H9 (cell line): ENCODE measurements around the gene CEP164. TPM values are rescaled to one million over a fixed set of nuclear protein-coding genes. Genes with fewer than 3 reads are reported as not detected.
"Not testable (repeated sequence)": the region's sequence is repeated elsewhere in the genome, so short reads cannot be mapped to it uniquely, and the experiment has no call there.

Source experiments
- DNase-seq: peaks from one replicate; pipeline ENCODE4 v3.0.0-alpha.2; 2017
- H2AFZ ChIP-seq: one replicate; pipeline ENCODE4 v1.6.1; 2013; ENCODE audit warnings: mild to moderate bottlenecking, low read length, control low read depth, moderate library complexity
- H2AK5ac ChIP-seq: 2 replicates; pipeline ENCODE4 v1.6.1; 2013; ENCODE audit warnings: low read length, control low read depth, mixed read lengths; ENCODE audit not compliant: insufficient read length
- H2BK120ac ChIP-seq: one replicate; pipeline ENCODE4 v1.6.1; 2013; ENCODE audit warnings: low read depth, mild to moderate bottlenecking, low read length, control low read depth, inconsistent platforms; ENCODE audit not compliant: poor library complexity, severe bottlenecking
- H2BK12ac ChIP-seq: 2 replicates; pipeline ENCODE4 v1.6.1; 2013; ENCODE audit warnings: low read length, control low read depth, mixed read lengths, low read depth; ENCODE audit not compliant: insufficient read length
- H2BK15ac ChIP-seq: 2 replicates; pipeline ENCODE4 v1.6.1; 2013; ENCODE audit warnings: low read depth, low read length, control low read depth
- H2BK20ac ChIP-seq: one replicate; pipeline ENCODE4 v1.6.1; 2013; ENCODE audit warnings: low read depth, mild to moderate bottlenecking, low read length, control low read depth, inconsistent platforms; ENCODE audit not compliant: poor library complexity, severe bottlenecking
- H2BK5ac ChIP-seq: 2 replicates; pipeline ENCODE4 v1.6.1; 2013; ENCODE audit warnings: low read length, control low read depth, mixed read lengths; ENCODE audit not compliant: insufficient read length
- H3K14ac ChIP-seq: 2 replicates; pipeline ENCODE4 v1.6.1; 2013; ENCODE audit warnings: low read length, control low read depth; ENCODE audit not compliant: insufficient read depth
- H3K18ac ChIP-seq: 2 replicates; pipeline ENCODE4 v1.6.1; 2013; ENCODE audit warnings: low read depth, mild to moderate bottlenecking, mixed read lengths, low read length, control low read depth; ENCODE audit not compliant: insufficient read length
- H3K23ac ChIP-seq: 2 replicates; pipeline ENCODE4 v1.6.1; 2013; ENCODE audit warnings: low read length, control low read depth, mixed read lengths, low read depth; ENCODE audit not compliant: insufficient read length
- H3K23me2 ChIP-seq: 2 replicates; pipeline ENCODE4 v1.6.1; 2013; ENCODE audit warnings: low read depth, mild to moderate bottlenecking, mixed read lengths, low read length, control low read depth; ENCODE audit not compliant: insufficient read length, poor library complexity, severe bottlenecking
- H3K27ac ChIP-seq: 2 replicates; pipeline ENCODE4 v1.5.1; 2013; ENCODE audit warnings: low read length, control low read depth, mixed read lengths, low read depth; ENCODE audit not compliant: insufficient read length
- H3K27me3 ChIP-seq: 2 replicates; pipeline ENCODE4 v1.6.1; 2013; ENCODE audit warnings: low read length, control low read depth, inconsistent platforms; ENCODE audit not compliant: insufficient read depth
- H3K4ac ChIP-seq: 2 replicates; pipeline ENCODE4 v1.6.1; 2013; ENCODE audit warnings: low read depth, mild to moderate bottlenecking, control low read depth, inconsistent platforms, low read length, moderate library complexity
- H3K4me1 ChIP-seq: 2 replicates; pipeline ENCODE4 v1.6.1; 2013; ENCODE audit warnings: low read length, control low read depth, inconsistent platforms; ENCODE audit not compliant: insufficient read depth
- H3K4me2 ChIP-seq: 2 replicates; pipeline ENCODE4 v1.6.1; 2013; ENCODE audit warnings: low read length, control low read depth, mixed read lengths; ENCODE audit not compliant: insufficient read length, insufficient read depth
- H3K56ac ChIP-seq: 2 replicates; pipeline ENCODE4 v1.6.1; 2013; ENCODE audit warnings: low read depth, mild to moderate bottlenecking, mixed read lengths, low read length, control low read depth; ENCODE audit not compliant: insufficient read length
- H3K79me1 ChIP-seq: 2 replicates; pipeline ENCODE4 v1.6.1; 2013; ENCODE audit warnings: low read depth, mild to moderate bottlenecking, moderate library complexity, low read length, control low read depth, inconsistent platforms; ENCODE audit not compliant: insufficient read depth, poor library complexity, severe bottlenecking
- H3K79me2 ChIP-seq: 2 replicates; pipeline ENCODE4 v1.6.1; 2013; ENCODE audit warnings: low read length, control low read depth, inconsistent platforms; ENCODE audit not compliant: insufficient read depth
- H3K9ac ChIP-seq: 2 replicates; pipeline ENCODE4 v1.6.1; 2013; ENCODE audit warnings: low read length, control low read depth, mixed read lengths; ENCODE audit not compliant: insufficient read length; ENCODE audit errors: extremely low read depth
- H3K9me3 ChIP-seq: one replicate; pipeline ENCODE4 v1.6.1; 2013; ENCODE audit warnings: low read depth, low read length, inconsistent platforms; ENCODE audit not compliant: control insufficient read depth
- H3T11ph ChIP-seq: one replicate; pipeline ENCODE4 v1.6.1; 2013; ENCODE audit warnings: mild to moderate bottlenecking, low read length, control low read depth, inconsistent platforms
- H4K20me1 ChIP-seq: one replicate; pipeline ENCODE4 v1.6.1; 2013; ENCODE audit not compliant: control insufficient read depth, insufficient read length, insufficient read depth
- H4K5ac ChIP-seq: 2 replicates; pipeline ENCODE4 v1.6.1; 2013; ENCODE audit warnings: low read depth, mild to moderate bottlenecking, mixed read lengths, low read length, control low read depth; ENCODE audit not compliant: insufficient read length
- H4K8ac ChIP-seq: replicated peaks from 2 replicates; pipeline ENCODE4 v1.6.1; 2013; ENCODE audit warnings: low read length, control low read depth, mixed read lengths, low read depth; ENCODE audit not compliant: insufficient read length
- H4K91ac ChIP-seq: 2 replicates; pipeline ENCODE4 v1.6.1; 2013; ENCODE audit warnings: low read depth, mild to moderate bottlenecking, moderate library complexity, mixed read lengths, low read length, control low read depth; ENCODE audit not compliant: insufficient read length
- H3K27ac Mint-ChIP-seq, 3 experiments: 2 replicates in 2 of 3; 3 replicates in 1 of 3; pipeline ENCODE4 v1.8.0; 2020 to 2021; ENCODE audit warnings: mixed read lengths in 3 of 3, mild to moderate bottlenecking in 1 of 3, moderate library complexity in 1 of 3
- H3K27me3 Mint-ChIP-seq: 2 replicates; pipeline ENCODE4 v1.8.0; 2021; ENCODE audit warnings: low read depth, mild to moderate bottlenecking, moderate library complexity, mixed read lengths
- H3K36me3 Mint-ChIP-seq, 3 experiments: 2 replicates in 2 of 3; 3 replicates in 1 of 3; pipeline ENCODE4 v1.8.0; 2020 to 2021; ENCODE audit warnings: low read depth in 3 of 3, mixed read lengths in 3 of 3; ENCODE audit not compliant: insufficient read depth in 1 of 3
- H3K4me1 Mint-ChIP-seq, 2 experiments: 2 replicates each; pipeline ENCODE4 v1.8.0; 2020; ENCODE audit warnings: mixed read lengths in 2 of 2
- H3K4me3 Mint-ChIP-seq, 2 experiments: 2 replicates in 1 of 2; 3 replicates in 1 of 2; pipeline ENCODE4 v1.8.0; 2020 to 2021; ENCODE audit warnings: mild to moderate bottlenecking in 2 of 2, mixed read lengths in 2 of 2, moderate library complexity in 1 of 2
- H3K9me3 Mint-ChIP-seq, 2 experiments: 2 replicates in 1 of 2; 3 replicates in 1 of 2; pipeline ENCODE4 v1.8.0; 2020; ENCODE audit warnings: mild to moderate bottlenecking in 2 of 2, mixed read lengths in 2 of 2, moderate library complexity in 1 of 2
- WGBS: extraction: QIAGEN DNeasy Blood & Tissue Kit; methylation state at CpG from one replicate; pipeline ENCODE4 v1.1.7; 2013; ENCODE audit warnings: missing lambda C conversion rate, low lambda C conversion rate, mixed read lengths; ENCODE audit not compliant: insufficient read length; ENCODE audit errors: extremely low coverage; 5-methylcytosine and 5-hydroxymethylcytosine counted together
- total RNA-seq: library from RNA; stranded (reverse); gene quantifications from 2 replicates; pipeline ENCODE4 v1.2.1, GENCODE V29; 2021
- TF ChIP-seq, protein P1 (sequence below): fragments of 200-600 bp; sonication (generic); conservative IDR thresholded peaks from 3 replicates; pipeline ENCODE4 v1.8.0; 2021; ENCODE audit warnings: antibody characterized with exemption, mild to moderate bottlenecking

The CEP164 gene
- total RNA-seq, 1 experiment from 2014 or later: 24.9 TPM

GRCh38 chr11:117319214-117319840 is 8.3 kb upstream of the CEP164 start:
- no peak overlapping the region for H2BK12ac ChIP-seq
- TF ChIP-seq, protein P1, sequence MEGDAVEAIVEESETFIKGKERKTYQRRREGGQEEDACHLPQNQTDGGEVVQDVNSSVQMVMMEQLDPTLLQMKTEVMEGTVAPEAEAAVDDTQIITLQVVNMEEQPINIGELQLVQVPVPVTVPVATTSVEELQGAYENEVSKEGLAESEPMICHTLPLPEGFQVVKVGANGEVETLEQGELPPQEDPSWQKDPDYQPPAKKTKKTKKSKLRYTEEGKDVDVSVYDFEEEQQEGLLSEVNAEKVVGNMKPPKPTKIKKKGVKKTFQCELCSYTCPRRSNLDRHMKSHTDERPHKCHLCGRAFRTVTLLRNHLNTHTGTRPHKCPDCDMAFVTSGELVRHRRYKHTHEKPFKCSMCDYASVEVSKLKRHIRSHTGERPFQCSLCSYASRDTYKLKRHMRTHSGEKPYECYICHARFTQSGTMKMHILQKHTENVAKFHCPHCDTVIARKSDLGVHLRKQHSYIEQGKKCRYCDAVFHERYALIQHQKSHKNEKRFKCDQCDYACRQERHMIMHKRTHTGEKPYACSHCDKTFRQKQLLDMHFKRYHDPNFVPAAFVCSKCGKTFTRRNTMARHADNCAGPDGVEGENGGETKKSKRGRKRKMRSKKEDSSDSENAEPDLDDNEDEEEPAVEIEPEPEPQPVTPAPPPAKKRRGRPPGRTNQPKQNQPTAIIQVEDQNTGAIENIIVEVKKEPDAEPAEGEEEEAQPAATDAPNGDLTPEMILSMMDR: no peak
- no peak overlapping the region for H3K27ac Mint-ChIP-seq
- H3K79me1 ChIP-seq: no peaks in the 10 kb centered on the region
- no CpG with 5 or more reads among the region's 5 CpGs for WGBS
- no peak overlapping the region for H2BK20ac ChIP-seq
- H2BK15ac ChIP-seq: no peak overlapping the region
- no peaks in the 10 kb centered on the region for H3K9me3 ChIP-seq
- H4K8ac ChIP-seq: no peak overlapping the region
- H3K14ac ChIP-seq: no peak overlapping the region
- H3K18ac ChIP-seq: no peak overlapping the region
- H3K9ac ChIP-seq: no peak overlapping the region
- no peak overlapping the region for H4K5ac ChIP-seq
- H3K36me3 Mint-ChIP-seq: no peaks in the 10 kb centered on the region
- H4K91ac ChIP-seq: no peak overlapping the region
- no peak overlapping the region for H2BK5ac ChIP-seq
- H3K4me3 Mint-ChIP-seq: no peak overlapping the region
- H3K23ac ChIP-seq: no peak overlapping the region
- H3K9me3 Mint-ChIP-seq: no peaks in the 10 kb centered on the region
- no peak overlapping the region for H3T11ph ChIP-seq
- no peak overlapping the region for H3K4me2 ChIP-seq
- no peak for DNase-seq
- peaks cover 5% of the 10 kb centered on the region for H3K27me3 Mint-ChIP-seq
- no peaks in the 10 kb centered on the region for H4K20me1 ChIP-seq
- H3K79me2 ChIP-seq: no peaks in the 10 kb centered on the region
- H2BK120ac ChIP-seq: no peak overlapping the region
- no peak overlapping the region for H3K56ac ChIP-seq
- peaks cover 10% of the 10 kb centered on the region for H3K23me2 ChIP-seq
- H3K27ac ChIP-seq: no peak overlapping the region
- H3K27me3 ChIP-seq: no peaks in the 10 kb centered on the region
- no peak overlapping the region for H2AFZ ChIP-seq
- H3K4ac ChIP-seq: no peak overlapping the region
- no peak overlapping the region for H2AK5ac ChIP-seq
- no peaks in the 10 kb centered on the region for H3K4me1 ChIP-seq
- H3K4me1 Mint-ChIP-seq: peaks cover 12 to 14% of the 10 kb centered on the region in 2 experiments

DNA sequence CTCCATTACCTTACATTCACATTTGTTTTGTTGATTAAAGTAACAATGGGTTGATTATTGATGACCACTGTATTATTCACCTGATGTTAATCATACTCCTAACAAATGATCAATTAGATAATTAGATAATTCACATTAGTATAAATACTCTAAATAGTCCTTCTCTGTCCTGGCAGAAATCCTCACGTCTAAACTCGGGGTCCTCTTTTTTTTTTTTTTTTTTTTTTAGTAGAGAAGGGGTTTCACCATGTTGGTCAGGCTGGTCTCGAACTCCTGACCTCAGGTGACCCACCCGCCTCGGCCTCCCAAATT is 443 bp upstream of the CEP164 start:
- not testable (repeated sequence) for H2AFZ ChIP-seq, DNase-seq, H2BK5ac ChIP-seq, H3K9me3 ChIP-seq, H3K23ac ChIP-seq, H3K4me1 ChIP-seq, H2BK120ac ChIP-seq, H3K79me2 ChIP-seq, H4K91ac ChIP-seq, H4K5ac ChIP-seq, H2BK20ac ChIP-seq, H3K79me1 ChIP-seq, H2BK12ac ChIP-seq, H3K27ac ChIP-seq, H3K4me1 Mint-ChIP-seq, H3K36me3 Mint-ChIP-seq, H3K4ac ChIP-seq, H3K23me2 ChIP-seq, H4K8ac ChIP-seq, H3T11ph ChIP-seq, H3K27ac Mint-ChIP-seq, H3K9ac ChIP-seq, H4K20me1 ChIP-seq, H3K27me3 Mint-ChIP-seq, H3K27me3 ChIP-seq, H3K18ac ChIP-seq, H3K4me3 Mint-ChIP-seq, H2AK5ac ChIP-seq, H2BK15ac ChIP-seq, H3K56ac ChIP-seq, H3K4me2 ChIP-seq, H3K9me3 Mint-ChIP-seq, H3K14ac ChIP-seq
- no CpG with 5 or more reads among the region's 5 CpGs for WGBS
